Muscle of arm (tissue), 12 donors: ENCODE measurements around the gene TAS1R2. TPM values are rescaled to one million over a fixed set of nuclear protein-coding genes. Genes with fewer than 3 reads are reported as not detected.

Source experiments
- DNase-seq: peaks from one replicate; pipeline ENCODE4 v3.0.0-alpha.2; 2013
- polyA plus RNA-seq, 12 donors: library from polyadenylated mRNA; unstranded; fragments of 120-200 nt; gene quantifications; one replicate each; pipeline ENCODE4 v1.2.1, GENCODE V29; 2013; ENCODE audit not compliant: insufficient read length in 12 of 12

Gene TAS1R2
- polyA plus RNA-seq, 12 donors: not detected

GRCh38 chr1:18802231-18802630 lies 57.2 kb downstream of the TAS1R2 start:
- DNase-seq: no peak

GRCh38 chr1:18800258-18800657 lies 59.2 kb downstream of the TAS1R2 start:
- DNase-seq: no peak

- no peak for DNase-seq
These were observed 60.0 kb downstream of the TAS1R2 start for GRCh38 chr1:18799454-18799853.

GRCh38 chr1:18798946-18799345 lies 60.5 kb downstream of the TAS1R2 start:
- DNase-seq: no peak

GRCh38 chr1:18798533-18798932 lies 60.9 kb downstream of the TAS1R2 start:
- no peak for DNase-seq

- DNase-seq: no peak
These were observed 62.5 kb downstream of the TAS1R2 start for GRCh38 chr1:18796950-18797349.

- no peak for DNase-seq
These were observed 64.3 kb downstream of the TAS1R2 start for GRCh38 chr1:18795002-18795689.

- no peak for DNase-seq
These were observed 64.9 kb downstream of the TAS1R2 start for GRCh38 chr1:18794561-18794960.

GRCh38 chr1:18794051-18794450 lies 65.4 kb downstream of the TAS1R2 start:
- DNase-seq: no peak

GRCh38 chr1:18793164-18793563 lies 66.3 kb downstream of the TAS1R2 start:
- no peak for DNase-seq

- DNase-seq: no peak
These were observed 66.7 kb downstream of the TAS1R2 start for GRCh38 chr1:18792747-18793146.

Other genes starting within 250 kb of the TAS1R2 start
- gene PAX7, start 228.8 kb downstream of the TAS1R2 start, polyA plus RNA-seq: 10 to 100 TPM in 11 of 12 donors, not detected in 1; 22.9 to 64.5 (median 50.3) TPM
- gene ALDH4A1, start 42.9 kb upstream of the TAS1R2 start, polyA plus RNA-seq: 10 to 100 TPM in 9 of 12 donors, 1 to 10 TPM in 2, not detected in 1; 7.0 to 15.3 (median 12.7) TPM
- 10 to 100 TPM in 2 of 12 donors, 1 to 10 TPM in 9, not detected in 1; 3.6 to 27.6 (median 5.3) TPM for gene IFFO2, start 97.0 kb upstream of the TAS1R2 start, polyA plus RNA-seq